HCT116 (cell line): ENCODE data around the gene PHKB. TPM values are rescaled to one million over a fixed set of nuclear protein-coding genes. Genes with fewer than 3 reads are reported as not detected.

Experiments used
- ATAC-seq: fragments of 200-7000 bp; cut with Tn5 transposase; 2 replicates; pipeline ENCODE4 v1.9.1; 2020; ENCODE audit warnings: mild to moderate bottlenecking, moderate library complexity
- BruUV-seq: library from RNA; stranded (reverse); fragments of 400-500 nt; replicated peaks from 2 replicates; lab custom pipeline; 2021; lab: Mats Ljungman, UMichigan
- CTCF ChIA-PET: fragments of 300-600 bp; sonication (Branson Sonifier 250); formaldehyde crosslinking; loops from one replicate; lab custom pipeline; 2021; ENCODE audit warnings: antibody characterized with exemption; lab: Charles Lee
- POLR2A ChIA-PET: fragments of 300-600, 350-600 bp; sonication (Branson Sonifier 250); formaldehyde crosslinking; loops from one replicate; lab custom pipeline; 2021; ENCODE audit warnings: antibody characterized with exemption; lab: Charles Lee
- RAD21 ChIA-PET, 2 experiments: fragments of 300-600 bp; sonication (Branson Sonifier 250); formaldehyde crosslinking; loops; one replicate each; lab custom pipeline; 2023; ENCODE audit warnings: low total read pairs in 2 of 2; ENCODE audit not compliant: uncharacterized antibody in 2 of 2, unreplicated experiment in 2 of 2, low non-redundant PET in 1 of 2; lab: Charles Lee
- DNase-seq: peaks from one replicate; pipeline ENCODE4 v3.0.0-alpha.2; 2010; ENCODE audit warnings: low read depth, low spot score
- H2AFZ ChIP-seq: fragments of 200-600 bp; shearing (Covaris generic), sonication (generic); 2 replicates; pipeline ENCODE4 v1.6.1; 2017; ENCODE audit warnings: low read depth, mixed run types, mixed read lengths, antibody characterized with exemption, low read length; ENCODE audit not compliant: poor library complexity, severe bottlenecking
- H3K27ac ChIP-seq: 2 replicates; pipeline ENCODE4 v1.5.1; 2012; ENCODE audit warnings: low read depth, low read length
- H3K27me3 ChIP-seq: fragments of 200-600 bp; sonication (generic); 2 replicates; pipeline ENCODE4 v1.6.1; 2016; ENCODE audit warnings: mixed run types, low read length, mixed read lengths; ENCODE audit not compliant: insufficient read depth
- H3K36me3 ChIP-seq, 2 experiments: fragments of 200-500 bp in 1 of 2; fragments of 200-600 bp in 1 of 2; sonication (Bioruptor generic) in 1 of 2; sonication (generic) in 1 of 2; 2 replicates each; pipeline versions ENCODE4 v1.5.1 to v1.6.1; 2014 to 2016; ENCODE audit warnings: low read length in 2 of 2, inconsistent platforms in 1 of 2, mixed read lengths in 1 of 2, mixed run types in 1 of 2; ENCODE audit not compliant: insufficient read depth in 2 of 2, control insufficient read depth in 1 of 2
- H3K4me1 ChIP-seq, 2 experiments: fragments of 200-600 bp in 1 of 2; sonication (generic) in 1 of 2; 2 replicates each; pipeline versions ENCODE4 v1.5.1 to v1.6.1; 2012 to 2017; ENCODE audit warnings: low read length in 2 of 2, inconsistent platforms in 1 of 2, mild to moderate bottlenecking in 1 of 2, mixed read lengths in 1 of 2, mixed run types in 1 of 2, moderate library complexity in 1 of 2; ENCODE audit not compliant: insufficient read depth in 2 of 2, control insufficient read depth in 1 of 2
- H3K4me2 ChIP-seq: fragments of 200-600 bp; sonication (generic); 2 replicates; pipeline ENCODE4 v1.6.1; 2017; ENCODE audit warnings: mixed run types, low read length, mixed read lengths
- H3K4me3 ChIP-seq, 2 experiments: fragments of 200-600 bp in 1 of 2; sonication (generic) in 1 of 2; replicated peaks in 1 of 2; 2 replicates each; pipeline ENCODE4 v1.5.1; 2011 to 2016; ENCODE audit warnings: low read length in 2 of 2, control low read depth in 1 of 2, low read depth in 1 of 2, mild to moderate bottlenecking in 1 of 2, mixed read lengths in 1 of 2, mixed run types in 1 of 2
- H3K79me2 ChIP-seq: fragments of 200-600 bp; sonication (generic); 2 replicates; pipeline ENCODE4 v1.6.1; 2017; ENCODE audit warnings: mild to moderate bottlenecking, mixed run types, low read length, moderate library complexity, mixed read lengths; ENCODE audit not compliant: insufficient read depth
- H3K9ac ChIP-seq: fragments of 200-600 bp; sonication (generic); 2 replicates; pipeline ENCODE4 v1.6.1; 2016; ENCODE audit warnings: low read length, mixed read lengths
- H3K9me2 ChIP-seq: fragments of 200-600 bp; sonication (generic), shearing (Covaris generic); 2 replicates; pipeline ENCODE4 v1.6.1; 2017; ENCODE audit warnings: mixed run types, mild to moderate bottlenecking, moderate library complexity; ENCODE audit not compliant: insufficient read depth
- H3K9me3 ChIP-seq, 2 experiments: fragments of 200-500 bp in 1 of 2; fragments of 200-600 bp in 1 of 2; sonication (Bioruptor generic) in 1 of 2; sonication (generic) in 1 of 2; 2 replicates each; pipeline ENCODE4 v1.6.1; 2014 to 2017; ENCODE audit warnings: low read length in 2 of 2, mixed read lengths in 2 of 2, inconsistent platforms in 1 of 2, low read depth in 1 of 2, mild to moderate bottlenecking in 1 of 2, mixed run types in 1 of 2, moderate library complexity in 1 of 2; ENCODE audit not compliant: control insufficient read depth in 1 of 2, insufficient read depth in 1 of 2
- H4K20me1 ChIP-seq: fragments of 200-600 bp; sonication (generic), shearing (Covaris generic); 2 replicates; pipeline ENCODE4 v1.6.1; 2017; ENCODE audit warnings: mixed run types, mild to moderate bottlenecking, moderate library complexity; ENCODE audit not compliant: insufficient read depth
- CBX3 ChIP-seq: IDR thresholded peaks from 2 replicates; pipeline ENCODE4 v1.6.1; 2012; ENCODE audit warnings: low read depth
- CEBPB ChIP-seq: IDR thresholded peaks from 2 replicates; pipeline ENCODE4 v1.6.1; 2012; ENCODE audit warnings: low read depth
- EGR1 ChIP-seq: IDR thresholded peaks from 2 replicates; pipeline ENCODE4 v1.6.1; 2012; ENCODE audit warnings: low read depth
- ELF1 ChIP-seq: IDR thresholded peaks from 2 replicates; pipeline ENCODE4 v1.6.1; 2012; ENCODE audit warnings: low read depth, borderline replicate concordance
- EZH2 ChIP-seq: fragments of 200-600 bp; sonication (generic); IDR thresholded peaks from 2 replicates; pipeline ENCODE4 v1.6.1; 2017; ENCODE audit warnings: antibody characterized with exemption, mixed run types
- EZH2phosphoT487 ChIP-seq: fragments of 200-600 bp; IDR thresholded peaks from 2 replicates; pipeline ENCODE4 v1.6.1; 2018; ENCODE audit warnings: antibody characterized with exemption, borderline replicate concordance
- FOSL1 ChIP-seq: IDR thresholded peaks from 2 replicates; pipeline ENCODE4 v1.6.1; 2012; ENCODE audit warnings: low read depth
- POLR2A ChIP-seq: IDR thresholded peaks from 2 replicates; pipeline ENCODE4 v1.7.0; 2011; ENCODE audit warnings: borderline replicate concordance; ENCODE audit not compliant: insufficient read depth, insufficient read length; ENCODE audit errors: extremely low read depth
- RAD21 ChIP-seq: IDR thresholded peaks from 2 replicates; pipeline ENCODE4 v1.6.1; 2012; ENCODE audit warnings: low read depth, mild to moderate bottlenecking
- SIN3A ChIP-seq: IDR thresholded peaks from 2 replicates; pipeline ENCODE4 v1.6.1; 2012; ENCODE audit warnings: low read depth
- SP1 ChIP-seq: IDR thresholded peaks from 2 replicates; pipeline ENCODE4 v1.6.1; 2012; ENCODE audit warnings: low read depth
- SRF ChIP-seq: IDR thresholded peaks from 2 replicates; pipeline ENCODE4 v1.6.1; 2012; ENCODE audit warnings: low read depth
- TCF7L2 ChIP-seq: IDR thresholded peaks from 2 replicates; pipeline ENCODE4 v1.7.0; 2011; ENCODE audit warnings: borderline replicate concordance, inconsistent platforms; ENCODE audit not compliant: insufficient read depth, insufficient read length; ENCODE audit errors: extremely low read depth
- YY1 ChIP-seq: IDR thresholded peaks from 2 replicates; pipeline ENCODE4 v1.6.1; 2011; ENCODE audit warnings: low read length, low read depth, moderate library complexity, mild to moderate bottlenecking; ENCODE audit not compliant: insufficient replicate concordance; ENCODE audit errors: extremely low read depth
- ZFX ChIP-seq: fragments of 450-650 bp; IDR thresholded peaks from 2 replicates; pipeline ENCODE4 v1.6.1; 2017
- ZNF274 ChIP-seq: fragments of 200-500 bp; sonication (Bioruptor generic); IDR thresholded peaks from 2 replicates; pipeline ENCODE4 v1.6.1; 2014; ENCODE audit warnings: mild to moderate bottlenecking, low read depth, low read length, inconsistent platforms
- intact Hi-C: fragments of 100-400 bp; cut with micrococcal nuclease; formaldehyde crosslinking; loops from 2 replicates; pipeline ENCODE4 v1.10.0; 2022
- total RNA-seq: library from RNA; stranded (reverse); gene quantifications from one replicate; pipeline ENCODE4 v1.2.1, GENCODE V29; 2021; ENCODE audit not compliant: unreplicated experiment
- TF ChIP-seq, protein P1 (sequence below): IDR thresholded peaks from 2 replicates; pipeline ENCODE4 v1.6.1; 2012
- TF ChIP-seq, protein P2 (sequence below): IDR thresholded peaks from 2 replicates; pipeline ENCODE4 v1.6.1; 2012; ENCODE audit warnings: low read depth
- TF ChIP-seq, protein P3 (sequence below), 3 experiments: fragments of 200-600 bp in 1 of 3; sonication (generic) in 1 of 3; IDR thresholded peaks in 2 of 3; conservative IDR thresholded peaks in 1 of 3; 2 replicates each; pipeline ENCODE4 v1.5.1; 2012 to 2017; ENCODE audit warnings: low read depth in 2 of 3, low read length in 2 of 3, antibody characterized with exemption in 1 of 3, borderline replicate concordance in 1 of 3, control low read depth in 1 of 3, mild to moderate bottlenecking in 1 of 3, mixed read lengths in 1 of 3, mixed run types in 1 of 3, moderate library complexity in 1 of 3; ENCODE audit not compliant: insufficient read depth in 1 of 3
- TF ChIP-seq, protein P4 (sequence below): IDR thresholded peaks from 2 replicates; pipeline ENCODE4 v1.6.1; 2011; ENCODE audit warnings: mild to moderate bottlenecking, low read length, moderate library complexity; ENCODE audit not compliant: insufficient replicate concordance; ENCODE audit errors: extremely low read depth

PHKB gene
- total RNA-seq, 1 experiment from 2014 or later = 30.5 TPM

DNA sequence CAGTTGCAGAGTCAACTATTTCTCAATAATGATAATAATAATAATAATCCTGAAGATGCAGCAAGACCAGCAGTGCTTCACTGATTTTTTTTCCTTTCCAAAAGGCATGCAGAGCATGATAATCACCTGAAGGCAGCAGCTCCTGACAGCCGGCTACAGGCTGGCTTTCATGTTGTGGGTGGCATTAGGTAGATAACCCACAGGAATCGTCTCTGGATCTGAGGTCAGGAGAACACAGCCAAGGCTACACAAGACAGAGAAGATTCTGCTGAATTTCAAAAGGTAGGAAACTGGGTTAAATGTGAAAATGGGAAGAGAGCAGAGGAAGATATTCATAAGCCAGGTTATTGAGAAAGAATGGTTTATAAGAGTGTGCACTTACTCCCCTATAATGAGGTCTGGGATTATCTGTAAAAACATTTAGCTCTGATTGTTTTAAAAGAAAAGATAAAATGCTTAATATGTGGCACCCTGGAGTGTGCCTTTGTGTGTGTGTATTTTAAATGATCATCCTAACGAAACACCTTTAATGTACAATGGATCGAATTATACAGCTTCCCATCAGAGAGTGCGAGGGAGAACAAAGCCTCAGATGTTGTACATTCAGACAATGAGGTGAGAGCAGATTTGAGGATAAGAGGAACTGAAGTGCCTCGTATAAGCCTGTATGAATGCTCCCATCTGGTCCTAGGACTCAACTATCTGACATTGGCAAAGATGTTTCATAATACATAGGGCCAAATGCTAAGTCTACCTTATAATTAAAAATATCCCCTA, 273.1 kb downstream of the PHKB start:
- Histone ChIP-seq H3K4me2 (no peak overlapping the region), H4K20me1 (no peaks in the 10 kb centered on the region), H3K4me3 (no peak overlapping the region), H3K9me2 (no peaks in the 10 kb centered on the region), H3K36me3 (no peaks in the 10 kb centered on the region), H3K9ac (no peak overlapping the region), H2AFZ (no peak overlapping the region), H3K27me3 (0 out of 2 replicates have a peak, but pooled peaks cover 4% of the 10 kb centered on the region), H3K9me3 (peaks cover 0 to under 1% of the 10 kb centered on the region in 2 experiments; a peak in 2 of 4 replicates), H3K27ac (no peak overlapping the region), H3K79me2 (no peaks in the 10 kb centered on the region), H3K4me1 (peaks cover 8 to 13% of the 10 kb centered on the region in 2 experiments)
- no TSS peak for BruUV-seq
- ATAC-seq (no peak), DNase-seq (no peak)
- CTCF ChIA-PET = no interaction called here
- POLR2A ChIA-PET = no interaction called here
- intact Hi-C loops = no loop called here
- RAD21 ChIA-PET = no interaction called here
- TF ChIP-seq, protein P1, sequence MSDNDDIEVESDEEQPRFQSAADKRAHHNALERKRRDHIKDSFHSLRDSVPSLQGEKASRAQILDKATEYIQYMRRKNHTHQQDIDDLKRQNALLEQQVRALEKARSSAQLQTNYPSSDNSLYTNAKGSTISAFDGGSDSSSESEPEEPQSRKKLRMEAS = no peak
- no peak for TF ChIP-seq TCF7L2
- no peak for TF ChIP-seq SRF
- TF ChIP-seq EZH2phosphoT487 = no peak
- TF ChIP-seq YY1 = no peak
- no peak for TF ChIP-seq FOSL1
- no peak for TF ChIP-seq SIN3A
- TF ChIP-seq SP1 = no peak
- TF ChIP-seq ELF1 = no peak
- no peak for TF ChIP-seq RAD21
- TF ChIP-seq, protein P2, sequence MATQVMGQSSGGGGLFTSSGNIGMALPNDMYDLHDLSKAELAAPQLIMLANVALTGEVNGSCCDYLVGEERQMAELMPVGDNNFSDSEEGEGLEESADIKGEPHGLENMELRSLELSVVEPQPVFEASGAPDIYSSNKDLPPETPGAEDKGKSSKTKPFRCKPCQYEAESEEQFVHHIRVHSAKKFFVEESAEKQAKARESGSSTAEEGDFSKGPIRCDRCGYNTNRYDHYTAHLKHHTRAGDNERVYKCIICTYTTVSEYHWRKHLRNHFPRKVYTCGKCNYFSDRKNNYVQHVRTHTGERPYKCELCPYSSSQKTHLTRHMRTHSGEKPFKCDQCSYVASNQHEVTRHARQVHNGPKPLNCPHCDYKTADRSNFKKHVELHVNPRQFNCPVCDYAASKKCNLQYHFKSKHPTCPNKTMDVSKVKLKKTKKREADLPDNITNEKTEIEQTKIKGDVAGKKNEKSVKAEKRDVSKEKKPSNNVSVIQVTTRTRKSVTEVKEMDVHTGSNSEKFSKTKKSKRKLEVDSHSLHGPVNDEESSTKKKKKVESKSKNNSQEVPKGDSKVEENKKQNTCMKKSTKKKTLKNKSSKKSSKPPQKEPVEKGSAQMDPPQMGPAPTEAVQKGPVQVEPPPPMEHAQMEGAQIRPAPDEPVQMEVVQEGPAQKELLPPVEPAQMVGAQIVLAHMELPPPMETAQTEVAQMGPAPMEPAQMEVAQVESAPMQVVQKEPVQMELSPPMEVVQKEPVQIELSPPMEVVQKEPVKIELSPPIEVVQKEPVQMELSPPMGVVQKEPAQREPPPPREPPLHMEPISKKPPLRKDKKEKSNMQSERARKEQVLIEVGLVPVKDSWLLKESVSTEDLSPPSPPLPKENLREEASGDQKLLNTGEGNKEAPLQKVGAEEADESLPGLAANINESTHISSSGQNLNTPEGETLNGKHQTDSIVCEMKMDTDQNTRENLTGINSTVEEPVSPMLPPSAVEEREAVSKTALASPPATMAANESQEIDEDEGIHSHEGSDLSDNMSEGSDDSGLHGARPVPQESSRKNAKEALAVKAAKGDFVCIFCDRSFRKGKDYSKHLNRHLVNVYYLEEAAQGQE = no peak
- no peak for TF ChIP-seq CBX3
- TF ChIP-seq POLR2A = no peak
- TF ChIP-seq ZFX = no peak
- TF ChIP-seq CEBPB = no peak
- TF ChIP-seq, protein P3, sequence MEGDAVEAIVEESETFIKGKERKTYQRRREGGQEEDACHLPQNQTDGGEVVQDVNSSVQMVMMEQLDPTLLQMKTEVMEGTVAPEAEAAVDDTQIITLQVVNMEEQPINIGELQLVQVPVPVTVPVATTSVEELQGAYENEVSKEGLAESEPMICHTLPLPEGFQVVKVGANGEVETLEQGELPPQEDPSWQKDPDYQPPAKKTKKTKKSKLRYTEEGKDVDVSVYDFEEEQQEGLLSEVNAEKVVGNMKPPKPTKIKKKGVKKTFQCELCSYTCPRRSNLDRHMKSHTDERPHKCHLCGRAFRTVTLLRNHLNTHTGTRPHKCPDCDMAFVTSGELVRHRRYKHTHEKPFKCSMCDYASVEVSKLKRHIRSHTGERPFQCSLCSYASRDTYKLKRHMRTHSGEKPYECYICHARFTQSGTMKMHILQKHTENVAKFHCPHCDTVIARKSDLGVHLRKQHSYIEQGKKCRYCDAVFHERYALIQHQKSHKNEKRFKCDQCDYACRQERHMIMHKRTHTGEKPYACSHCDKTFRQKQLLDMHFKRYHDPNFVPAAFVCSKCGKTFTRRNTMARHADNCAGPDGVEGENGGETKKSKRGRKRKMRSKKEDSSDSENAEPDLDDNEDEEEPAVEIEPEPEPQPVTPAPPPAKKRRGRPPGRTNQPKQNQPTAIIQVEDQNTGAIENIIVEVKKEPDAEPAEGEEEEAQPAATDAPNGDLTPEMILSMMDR (IDR thresholded peaks at IDR 0.05 in 2 of 3, conservative IDR thresholded peaks at IDR 0.05 in 1 of 3; ENCODE audit: borderline replicate concordance in 1 of 3, insufficient read depth in 1 of 3, low read depth in 2 of 3, low read length in 2 of 3) = no peak
- TF ChIP-seq EZH2 = no peak
- no peak for TF ChIP-seq EGR1
- TF ChIP-seq, protein P4, sequence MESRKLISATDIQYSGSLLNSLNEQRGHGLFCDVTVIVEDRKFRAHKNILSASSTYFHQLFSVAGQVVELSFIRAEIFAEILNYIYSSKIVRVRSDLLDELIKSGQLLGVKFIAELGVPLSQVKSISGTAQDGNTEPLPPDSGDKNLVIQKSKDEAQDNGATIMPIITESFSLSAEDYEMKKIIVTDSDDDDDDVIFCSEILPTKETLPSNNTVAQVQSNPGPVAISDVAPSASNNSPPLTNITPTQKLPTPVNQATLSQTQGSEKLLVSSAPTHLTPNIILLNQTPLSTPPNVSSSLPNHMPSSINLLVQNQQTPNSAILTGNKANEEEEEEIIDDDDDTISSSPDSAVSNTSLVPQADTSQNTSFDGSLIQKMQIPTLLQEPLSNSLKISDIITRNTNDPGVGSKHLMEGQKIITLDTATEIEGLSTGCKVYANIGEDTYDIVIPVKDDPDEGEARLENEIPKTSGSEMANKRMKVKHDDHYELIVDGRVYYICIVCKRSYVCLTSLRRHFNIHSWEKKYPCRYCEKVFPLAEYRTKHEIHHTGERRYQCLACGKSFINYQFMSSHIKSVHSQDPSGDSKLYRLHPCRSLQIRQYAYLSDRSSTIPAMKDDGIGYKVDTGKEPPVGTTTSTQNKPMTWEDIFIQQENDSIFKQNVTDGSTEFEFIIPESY = no peak
- TF ChIP-seq ZNF274 = no peak
